Endodermal cell (in vitro differentiated cells): ENCODE results near the gene STAC2. TPM values are rescaled to one million over a fixed set of nuclear protein-coding genes. Genes with fewer than 3 reads are reported as not detected.
A peak's percentile ranks its signal among the peaks of the same experiment; 100 is the strongest.

Experiments used
- DNase-seq: peaks from one replicate; pipeline ENCODE4 v3.0.0-alpha.2; 2017
- H3K27ac ChIP-seq: 2 replicates; pipeline ENCODE4 v1.5.1; 2013; ENCODE audit warnings: mild to moderate bottlenecking, low read depth, low read length, moderate library complexity
- H3K27me3 ChIP-seq: 2 replicates; pipeline ENCODE4 v1.6.1; 2013; ENCODE audit warnings: mild to moderate bottlenecking, low read length, moderate library complexity; ENCODE audit not compliant: insufficient read depth, control insufficient read depth, poor library complexity, severe bottlenecking
- H3K36me3 ChIP-seq: 2 replicates; pipeline ENCODE4 v1.7.0; 2013; ENCODE audit warnings: mild to moderate bottlenecking, low read length, moderate library complexity; ENCODE audit not compliant: control insufficient read depth, insufficient read depth
- H3K4me1 ChIP-seq: one replicate; pipeline ENCODE4 v1.7.0; 2013; ENCODE audit warnings: low read length; ENCODE audit not compliant: control insufficient read depth, insufficient read depth
- H3K4me3 ChIP-seq: 2 replicates; pipeline ENCODE4 v1.5.1; 2013; ENCODE audit warnings: mild to moderate bottlenecking, low read length, moderate library complexity
- H3K9ac ChIP-seq: 2 replicates; pipeline ENCODE4 v1.6.1; 2013; ENCODE audit warnings: mild to moderate bottlenecking, low read length, moderate library complexity; ENCODE audit not compliant: poor library complexity, severe bottlenecking; ENCODE audit errors: extremely low read depth
- H3K9me3 ChIP-seq: 2 replicates; pipeline ENCODE4 v1.6.1; 2013; ENCODE audit warnings: mild to moderate bottlenecking, low read length, moderate library complexity; ENCODE audit not compliant: control insufficient read depth
- H3K27ac Mint-ChIP-seq: 2 replicates; pipeline ENCODE4 v1.8.0; 2020; ENCODE audit warnings: mixed read lengths
- H3K27me3 Mint-ChIP-seq: 2 replicates; pipeline ENCODE4 v1.8.0; 2021; ENCODE audit warnings: mild to moderate bottlenecking, mixed read lengths; ENCODE audit not compliant: insufficient read depth
- H3K36me3 Mint-ChIP-seq: 2 replicates; pipeline ENCODE4 v1.8.0; 2020; ENCODE audit warnings: low read depth, mixed read lengths
- H3K4me1 Mint-ChIP-seq: 2 replicates; pipeline ENCODE4 v1.8.0; 2020; ENCODE audit warnings: mixed read lengths
- H3K4me3 Mint-ChIP-seq: 2 replicates; pipeline ENCODE4 v1.8.0; 2020; ENCODE audit warnings: mild to moderate bottlenecking, moderate library complexity, mixed read lengths
- H3K9me3 Mint-ChIP-seq: 2 replicates; pipeline ENCODE4 v1.8.0; 2020; ENCODE audit warnings: mild to moderate bottlenecking, mixed read lengths
- CTCF ChIP-seq: fragments of 200-600 bp; sonication (generic); conservative IDR thresholded peaks from 2 replicates; pipeline ENCODE4 v1.5.0; 2021; ENCODE audit warnings: antibody characterized with exemption, mild to moderate bottlenecking
- WGBS, 2 experiments: methylation state at CpG; one replicate each; pipeline versions ENCODE4 v1.1.5 to v1.1.7; 2013; ENCODE audit warnings: missing lambda C conversion rate in 2 of 2, mixed read lengths in 1 of 2; ENCODE audit not compliant: insufficient coverage in 1 of 2, insufficient read length in 1 of 2; 5-methylcytosine and 5-hydroxymethylcytosine counted together
- total RNA-seq, 2 donors: library from RNA; stranded (reverse); fragmentation: NEBNext Ultra II Directional in 1 of 2; extraction: Animal tissue kit (Norgen Biotek cat#: 25700) in 1 of 2; gene quantifications; 2 replicates in 1 of 2; 3 replicates in 1 of 2; pipeline ENCODE4 v1.2.1, GENCODE V29; 2021

The STAC2 gene
- total RNA-seq, 2 donors from 2014 or later = 0.35 to 0.46 TPM

DNA sequence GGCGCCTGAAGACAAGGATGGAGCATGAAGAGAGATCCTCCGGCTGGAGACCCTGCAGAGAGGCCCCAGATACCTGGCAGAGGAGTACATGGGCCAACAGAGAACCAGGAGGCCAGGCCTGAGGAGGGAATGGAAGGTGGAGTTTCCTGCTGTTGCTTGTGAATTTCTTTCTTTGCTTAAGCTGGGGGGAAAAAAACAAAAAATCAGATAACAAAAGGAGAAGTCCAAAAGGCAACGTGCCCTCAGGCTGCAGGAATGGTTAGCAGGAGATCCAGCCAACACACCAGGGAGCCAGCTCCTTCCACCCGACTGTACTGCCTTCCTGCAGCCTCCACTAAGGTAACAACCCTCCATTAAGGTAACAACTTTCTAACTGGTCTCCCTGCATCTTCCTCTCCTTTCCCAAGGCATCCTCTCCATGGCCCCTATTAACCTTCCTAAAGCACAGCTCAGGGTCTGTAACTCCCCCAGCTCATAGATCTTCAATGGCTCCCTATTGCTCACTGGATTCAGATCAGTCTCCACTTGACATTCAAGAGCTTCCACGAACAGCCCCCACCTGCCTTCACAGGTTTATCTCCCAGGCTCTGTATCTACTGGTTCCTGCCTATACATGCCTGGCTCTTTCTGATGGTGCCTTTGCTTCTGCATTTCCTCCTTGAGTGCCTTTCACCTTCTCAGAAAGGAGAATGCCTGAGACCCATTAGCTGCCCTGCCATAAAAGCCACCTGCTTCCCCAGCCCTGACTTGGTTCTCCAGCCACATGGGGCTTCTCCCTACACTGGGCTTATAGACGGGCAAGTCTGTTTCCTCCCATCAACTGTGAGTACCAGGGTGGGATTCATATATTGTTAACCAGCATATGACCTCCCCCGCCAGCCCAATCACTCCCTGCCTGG lies 59.1 kb downstream of the STAC2 start:
- 71 to 79% methylated on average over 7 of the region's 7 CpGs for WGBS, 2 experiments
- H3K27ac Mint-ChIP-seq = no peak overlapping the region

DNA sequence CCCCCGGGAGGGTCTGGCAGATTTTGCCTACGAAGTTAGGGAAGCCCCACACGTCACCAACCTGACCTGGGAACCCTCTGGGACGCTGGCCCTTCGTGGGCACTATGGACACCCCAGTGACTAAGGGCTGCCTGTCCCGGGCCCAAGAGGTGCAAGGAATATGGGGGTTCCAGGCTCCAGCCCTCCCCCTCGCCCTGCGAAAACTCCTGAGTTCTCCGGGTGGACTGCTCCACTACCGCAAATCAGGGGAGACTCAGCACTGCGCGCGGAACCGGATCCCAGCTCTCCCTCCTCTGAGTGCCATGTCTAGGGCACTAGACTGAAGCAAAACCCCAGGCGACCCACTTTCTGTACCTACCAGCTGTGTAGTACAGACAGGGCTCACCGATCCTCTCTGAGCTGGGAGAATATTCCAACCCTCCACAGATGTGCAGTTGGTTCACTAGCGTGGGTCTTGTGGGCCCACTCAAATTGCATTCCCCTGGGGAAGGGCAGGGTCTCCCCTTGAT lies 59.9 kb downstream of the STAC2 start, which contains the start of gene ARL5C:
Gene ARL5C (minus strand): TSS at position 321 of the 509 bp plus-strand sequence. CDS start 401 bp downstream, outside the sequence.
- peak within 1 kb of the TSS; percentile 77 for H3K4me3 Mint-ChIP-seq
- H3K27ac ChIP-seq = no peak within 1 kb of the TSS
- H3K27me3 ChIP-seq = peaks cover 24% of the 10 kb centered on the region
- no peak within 1 kb of the TSS for H3K27ac Mint-ChIP-seq
- WGBS, 2 experiments = 76 to 86% methylated on average over 13 to 17 of the region's 17 CpGs
- peaks cover 4% of the 10 kb centered on the region for H3K4me1 Mint-ChIP-seq
- peaks cover 50% of the 10 kb centered on the region for H3K27me3 Mint-ChIP-seq
- no peaks in the 10 kb centered on the region for H3K4me1 ChIP-seq
- no peaks in the 10 kb centered on the region for H3K36me3 Mint-ChIP-seq
- H3K4me3 ChIP-seq = peak within 1 kb of the TSS; percentile 87
- no peak for TF ChIP-seq CTCF
- H3K9me3 Mint-ChIP-seq = peaks cover 7% of the 10 kb centered on the region
- no peak within 1 kb of the TSS for H3K9ac ChIP-seq
- no peaks in the 10 kb centered on the region for H3K9me3 ChIP-seq
- H3K36me3 ChIP-seq = no peaks in the 10 kb centered on the region
- DNase-seq = no peak

More for the DNA sequence above, 59.1 kb downstream of the STAC2 start:
- Histone ChIP-seq H3K9me3 (no peaks in the 10 kb centered on the region), H3K27ac (no peak overlapping the region), H3K9ac (no peak overlapping the region), H3K4me3 (no peak overlapping the region), H3K4me1 (no peaks in the 10 kb centered on the region), H3K36me3 (no peaks in the 10 kb centered on the region), H3K27me3 (peaks cover 24% of the 10 kb centered on the region)
- no peaks in the 10 kb centered on the region for H3K36me3 Mint-ChIP-seq
- DNase-seq = no peak
- H3K4me3 Mint-ChIP-seq = peak overlapping the region; percentile 77
- peaks cover 50% of the 10 kb centered on the region for H3K27me3 Mint-ChIP-seq
- peaks cover 7% of the 10 kb centered on the region for H3K9me3 Mint-ChIP-seq
- no peak for TF ChIP-seq CTCF
- peaks cover 4% of the 10 kb centered on the region for H3K4me1 Mint-ChIP-seq

DNA sequence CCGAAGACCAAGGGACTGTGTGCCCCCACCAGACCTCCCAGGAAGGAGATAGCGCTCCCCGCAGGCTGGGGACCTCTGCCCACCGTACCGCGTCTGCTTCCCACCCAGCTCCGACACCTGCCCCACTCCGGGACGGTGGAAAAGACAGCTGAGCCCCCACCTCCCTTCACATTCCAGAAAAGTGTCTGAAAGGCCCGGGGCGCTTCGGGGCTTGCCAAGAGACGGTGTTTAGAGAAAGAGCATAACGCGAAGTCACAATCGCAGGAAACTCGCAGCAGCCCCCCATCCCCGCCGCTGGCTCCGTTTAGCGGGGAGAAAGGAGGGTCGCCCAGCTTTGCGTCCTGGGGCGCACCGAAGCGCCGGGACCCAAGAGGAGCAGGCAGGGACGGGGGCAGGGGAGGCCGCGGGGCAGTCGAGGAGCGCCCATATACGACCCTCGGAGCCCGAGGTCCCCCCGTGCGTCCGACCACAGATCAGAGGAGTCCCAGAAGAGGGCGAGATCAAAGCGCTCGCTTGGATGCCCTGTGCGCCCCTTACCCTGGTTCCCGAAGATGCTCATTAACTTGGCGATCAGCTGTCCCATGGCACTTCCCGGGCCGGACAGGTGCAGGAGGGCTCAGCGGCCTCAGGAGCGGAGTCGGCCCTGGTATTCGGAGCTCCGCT lies 60.4 kb downstream of the STAC2 start:
- Mint-ChIP-seq H3K27me3 (peaks cover 50% of the 10 kb centered on the region), H3K27ac (no peak overlapping the region), H3K36me3 (no peaks in the 10 kb centered on the region), H3K4me1 (peaks cover 4% of the 10 kb centered on the region), H3K4me3 (peak overlapping the region; percentile 77), H3K9me3 (peaks cover 7% of the 10 kb centered on the region)
- H3K9ac ChIP-seq = no peak overlapping the region
- no peaks in the 10 kb centered on the region for H3K9me3 ChIP-seq
- H3K27ac ChIP-seq = no peak overlapping the region
- H3K4me3 ChIP-seq = peak overlapping the region; percentile 87
- peaks cover 24% of the 10 kb centered on the region for H3K27me3 ChIP-seq
- no peaks in the 10 kb centered on the region for H3K36me3 ChIP-seq
- H3K4me1 ChIP-seq = no peaks in the 10 kb centered on the region
- TF ChIP-seq CTCF = no peak
- DNase-seq = peak; percentile 74
- WGBS, 2 experiments = 29 to 61% methylated on average over 34 to 51 of the region's 51 CpGs
